Kidney epithelial cell (primary cell): ENCODE results near the gene FOXO6. TPM values are rescaled to one million over a fixed set of nuclear protein-coding genes. Genes with fewer than 3 reads are reported as not detected.

Experiments
- DNase-seq: peaks from one replicate; pipeline ENCODE4 v3.0.0-alpha.2; 2010; ENCODE audit warnings: low read depth
- H3K27me3 ChIP-seq: 2 replicates; pipeline ENCODE4 v1.6.0; 2011; ENCODE audit warnings: low read length; ENCODE audit not compliant: control insufficient read depth, insufficient read depth
- H3K36me3 ChIP-seq: 2 replicates; pipeline ENCODE4 v1.5.1; 2011; ENCODE audit warnings: low read length; ENCODE audit not compliant: control insufficient read depth, insufficient read depth
- H3K4me3 ChIP-seq: 2 replicates; pipeline ENCODE4 v1.5.1; 2011; ENCODE audit warnings: low read depth, mild to moderate bottlenecking, control low read depth, low read length
- total RNA-seq: library from RNA; depleted of rRNA; stranded (reverse); fragments of >200 nt; gene quantifications from 2 replicates; pipeline ENCODE4 v1.2.3, GENCODE V29; 2015
- TF ChIP-seq, protein P1 (sequence below): IDR thresholded peaks from 2 replicates; pipeline ENCODE4 v1.5.1; 2011; ENCODE audit warnings: mild to moderate bottlenecking, moderate library complexity, low read length, control low read depth, inconsistent platforms; ENCODE audit not compliant: insufficient read depth, poor library complexity, severe bottlenecking

Gene FOXO6
- 0.14 and 0.67 TPM in 2 replicates for total RNA-seq

DNA sequence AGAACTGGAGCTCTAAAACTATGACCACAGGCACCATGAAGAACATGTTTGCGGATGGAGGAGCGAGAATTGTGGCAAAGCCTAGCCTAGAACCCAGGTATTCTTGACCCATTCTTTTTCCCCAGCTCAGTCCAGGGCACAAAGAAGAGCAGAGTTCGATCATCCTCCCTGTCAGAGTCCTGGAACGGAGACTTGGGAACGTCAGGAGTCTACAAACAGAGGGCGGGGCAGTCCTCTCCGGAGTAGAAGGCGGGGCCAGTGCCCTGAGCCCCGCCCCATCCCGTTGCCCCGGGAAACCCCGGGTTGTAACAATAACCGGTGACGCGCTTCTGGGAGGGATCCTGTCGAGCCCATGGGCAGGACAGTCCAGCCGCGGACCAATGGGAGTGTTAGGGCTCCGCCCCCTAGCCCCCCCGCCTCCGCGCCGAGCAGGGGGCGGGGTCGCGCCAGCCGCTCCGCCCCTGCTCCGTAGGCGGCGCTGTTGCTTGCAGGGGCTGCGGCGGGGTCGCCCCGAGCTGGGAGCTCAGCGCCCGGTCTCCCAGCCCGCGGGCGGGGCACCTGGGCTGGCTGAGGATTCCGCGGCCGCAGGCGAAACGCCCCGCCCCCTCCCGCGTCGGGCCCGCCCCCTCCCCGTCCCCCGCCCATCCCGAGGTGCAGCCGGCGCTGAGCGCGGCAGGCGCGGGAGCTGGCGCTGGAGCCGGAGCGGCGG lies at the start of gene FOXO6:
Gene FOXO6 (plus strand): TSS at position 649 of the 709 bp plus-strand sequence.
- TF ChIP-seq, protein P1, sequence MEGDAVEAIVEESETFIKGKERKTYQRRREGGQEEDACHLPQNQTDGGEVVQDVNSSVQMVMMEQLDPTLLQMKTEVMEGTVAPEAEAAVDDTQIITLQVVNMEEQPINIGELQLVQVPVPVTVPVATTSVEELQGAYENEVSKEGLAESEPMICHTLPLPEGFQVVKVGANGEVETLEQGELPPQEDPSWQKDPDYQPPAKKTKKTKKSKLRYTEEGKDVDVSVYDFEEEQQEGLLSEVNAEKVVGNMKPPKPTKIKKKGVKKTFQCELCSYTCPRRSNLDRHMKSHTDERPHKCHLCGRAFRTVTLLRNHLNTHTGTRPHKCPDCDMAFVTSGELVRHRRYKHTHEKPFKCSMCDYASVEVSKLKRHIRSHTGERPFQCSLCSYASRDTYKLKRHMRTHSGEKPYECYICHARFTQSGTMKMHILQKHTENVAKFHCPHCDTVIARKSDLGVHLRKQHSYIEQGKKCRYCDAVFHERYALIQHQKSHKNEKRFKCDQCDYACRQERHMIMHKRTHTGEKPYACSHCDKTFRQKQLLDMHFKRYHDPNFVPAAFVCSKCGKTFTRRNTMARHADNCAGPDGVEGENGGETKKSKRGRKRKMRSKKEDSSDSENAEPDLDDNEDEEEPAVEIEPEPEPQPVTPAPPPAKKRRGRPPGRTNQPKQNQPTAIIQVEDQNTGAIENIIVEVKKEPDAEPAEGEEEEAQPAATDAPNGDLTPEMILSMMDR, result no peak
- H3K36me3 ChIP-seq, result no peaks in the 10 kb centered on the region
- peak; percentile 82 for DNase-seq
- peak within 1 kb of the TSS; percentile 39 for H3K4me3 ChIP-seq
- H3K27me3 ChIP-seq, result peaks cover 17% of the 10 kb centered on the region

DNA sequence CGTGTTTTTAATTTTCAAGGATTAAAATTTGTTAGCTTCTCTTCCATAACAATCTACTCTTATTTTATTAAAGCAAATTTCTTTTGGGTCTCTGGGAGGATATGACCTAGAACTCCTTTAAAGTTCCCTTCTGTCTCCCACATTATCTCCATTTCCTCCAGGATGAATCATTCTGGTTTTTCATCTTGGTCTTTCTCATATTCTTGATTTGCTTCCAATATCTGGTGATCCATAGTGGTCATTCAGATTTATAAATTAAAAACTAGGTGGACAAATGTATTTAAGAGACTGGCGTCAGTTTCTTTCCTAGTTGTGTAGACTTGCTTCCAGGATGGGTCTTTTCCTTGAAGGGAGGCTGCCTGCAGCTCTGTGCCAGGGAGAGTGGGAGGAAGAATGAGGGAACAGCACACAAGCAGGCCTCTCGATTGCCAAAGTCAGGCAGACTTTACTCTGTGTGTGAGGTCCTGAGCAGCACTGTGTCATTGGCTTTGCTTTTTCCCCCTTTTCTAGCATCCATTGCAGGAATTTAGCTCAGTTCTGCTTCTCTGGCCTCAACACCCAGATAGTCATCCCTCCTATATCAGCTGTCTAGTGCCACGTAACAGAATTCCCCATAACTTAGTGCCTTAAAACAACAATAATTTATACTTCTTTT lies 48.1 kb upstream of the FOXO6 start:
- Histone ChIP-seq H3K4me3 (no peak overlapping the region), H3K27me3 (no peaks in the 10 kb centered on the region), H3K36me3 (no peaks in the 10 kb centered on the region)
- no peak for DNase-seq
- TF ChIP-seq, protein P1, result no peak

DNA sequence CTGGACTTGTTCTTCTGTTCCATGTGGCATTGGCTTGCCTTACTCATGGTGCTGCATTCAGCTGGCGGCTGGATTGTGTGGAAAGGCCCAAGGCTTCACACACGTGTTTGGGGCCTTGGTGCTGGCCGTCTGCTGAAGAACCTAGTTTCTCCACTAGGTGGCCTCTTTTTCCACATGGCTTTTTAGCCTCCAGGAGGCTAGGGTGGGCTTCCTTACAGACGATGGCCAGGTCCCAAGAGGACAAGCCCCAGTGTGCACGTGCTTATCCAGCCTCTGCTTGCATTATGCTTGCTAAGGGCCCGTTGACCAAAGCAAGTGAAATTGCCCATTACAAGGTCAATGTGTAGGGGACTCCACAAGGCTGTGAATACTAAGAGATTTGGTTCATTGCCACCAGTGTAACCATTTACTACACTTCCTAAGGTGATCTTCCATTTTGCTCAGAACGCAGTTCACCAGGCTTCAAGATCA lies 47.5 kb upstream of the FOXO6 start:
- no peaks in the 10 kb centered on the region for H3K27me3 ChIP-seq
- no peaks in the 10 kb centered on the region for H3K36me3 ChIP-seq
- TF ChIP-seq, protein P1, result peak; percentile 54
- H3K4me3 ChIP-seq, result no peak overlapping the region
- no peak for DNase-seq

DNA sequence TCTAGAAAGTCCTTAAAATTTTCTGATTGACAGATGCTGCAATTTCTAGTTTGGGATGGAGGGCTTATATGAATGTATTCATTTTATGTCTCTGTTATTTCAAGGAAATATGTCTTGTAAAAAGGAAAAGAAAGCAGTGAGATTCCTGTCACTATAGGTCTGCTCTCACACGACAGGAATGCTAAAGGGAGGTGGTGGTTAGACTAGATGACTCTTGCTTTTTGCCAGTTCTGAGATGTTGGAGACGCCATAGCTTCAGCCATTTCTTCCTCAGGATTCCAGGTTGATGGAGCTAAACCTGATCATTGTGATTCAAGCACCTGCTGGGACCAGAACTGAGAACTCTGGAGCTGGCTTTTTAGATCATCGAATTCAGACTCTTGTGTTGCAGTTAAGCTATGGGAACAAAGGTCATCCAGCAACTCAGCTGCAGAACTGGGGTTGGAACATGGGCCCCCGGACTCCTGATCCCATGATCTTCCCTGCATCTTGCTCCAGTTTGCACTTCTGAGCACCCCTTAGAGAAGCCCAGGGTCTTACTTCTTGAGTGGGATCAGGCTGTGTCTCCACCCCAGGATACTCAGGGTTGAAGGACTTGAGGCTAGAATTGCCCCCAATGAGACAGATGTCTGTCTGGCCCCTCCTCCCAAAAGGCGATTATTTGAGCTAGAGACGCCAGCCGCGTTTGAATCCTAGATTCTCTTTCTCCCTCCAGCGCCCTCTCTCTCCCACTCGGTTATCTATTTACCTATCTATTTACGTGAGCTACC lies 46.7 kb upstream of the FOXO6 start:
- no peak for DNase-seq
- TF ChIP-seq, protein P1, result no peak

DNA sequence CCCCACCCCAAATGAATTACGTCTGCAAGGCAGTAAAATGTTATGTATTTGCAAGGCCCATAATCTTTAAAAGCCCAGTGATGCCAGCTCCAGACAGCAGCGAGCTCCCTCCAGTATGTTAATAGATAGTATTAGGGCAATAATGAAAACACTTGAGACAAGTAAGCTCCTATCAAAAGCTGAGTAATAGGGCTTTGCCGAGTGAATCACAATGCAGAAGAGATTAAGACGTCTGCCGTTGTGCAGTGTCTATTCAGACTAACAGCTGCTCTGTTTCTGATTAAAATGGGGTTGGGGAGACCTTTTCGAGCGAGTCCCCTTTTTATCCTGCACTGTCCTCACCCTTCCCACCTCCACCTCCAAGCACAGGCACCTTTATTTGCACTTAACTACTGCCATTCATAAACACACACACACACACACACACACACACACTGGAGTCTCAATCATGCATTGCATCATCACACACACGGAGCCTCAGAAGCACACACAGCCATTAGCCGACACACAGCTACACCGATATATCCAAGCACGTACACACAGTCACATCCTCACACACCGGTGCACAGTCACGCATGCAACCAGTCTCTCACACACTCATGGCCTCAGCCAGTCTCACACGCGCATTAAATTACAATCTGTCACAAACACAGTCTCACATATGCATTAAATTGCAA lies 46.0 kb upstream of the FOXO6 start:
- Histone ChIP-seq H3K27me3 (no peaks in the 10 kb centered on the region), H3K4me3 (no peak overlapping the region), H3K36me3 (no peaks in the 10 kb centered on the region)
- no peak for DNase-seq
- TF ChIP-seq, protein P1, result no peak

More for the DNA sequence above, 46.7 kb upstream of the FOXO6 start:
- H3K4me3 ChIP-seq, result no peak overlapping the region
- H3K27me3 ChIP-seq, result no peaks in the 10 kb centered on the region
- H3K36me3 ChIP-seq, result no peaks in the 10 kb centered on the region
